H1 (cell line): ENCODE measurements around the gene TTC32. TPM values are rescaled to one million over a fixed set of nuclear protein-coding genes. Genes with fewer than 3 reads are reported as not detected.

Experiments
- CEBPB ChIP-seq: IDR thresholded peaks from 2 replicates; pipeline ENCODE4 v1.6.1; 2012; ENCODE audit warnings: low read depth, low read length
- POLR2AphosphoS5 ChIP-seq: IDR thresholded peaks from 2 replicates; pipeline ENCODE4 v1.6.1; 2011; ENCODE audit warnings: low read depth, low read length
- RAD21 ChIP-seq, 2 experiments: IDR thresholded peaks in 1 of 2; conservative IDR thresholded peaks in 1 of 2; 2 replicates each; pipeline ENCODE4 v1.6.1; 2011; ENCODE audit warnings: low read depth in 2 of 2, low read length in 2 of 2, improper control_type of control experiment in 1 of 2, inconsistent platforms in 1 of 2, mild to moderate bottlenecking in 1 of 2, moderate library complexity in 1 of 2
- RXRA ChIP-seq: IDR thresholded peaks from 2 replicates; pipeline ENCODE4 v1.6.1; 2011; ENCODE audit warnings: low read depth, mild to moderate bottlenecking, low read length, moderate library complexity; ENCODE audit not compliant: insufficient read depth
- TBP ChIP-seq: IDR thresholded peaks from 2 replicates; pipeline ENCODE4 v1.6.1; 2011; ENCODE audit warnings: low read depth, low read length, improper control_type of control experiment
- ZNF274 ChIP-seq: IDR thresholded peaks from 2 replicates; pipeline ENCODE4 v1.7.0; 2012; ENCODE audit warnings: low read length, borderline replicate concordance; ENCODE audit errors: extremely low read depth
- polyA plus RNA-seq, 7 experiments: library from polyadenylated mRNA; depleted of rRNA in 3 of 7; stranded (reverse) in 5 of 7; unstranded in 2 of 7; fragments of >200 nt in 5 of 7; fragments of 200-250 nt in 2 of 7; gene quantifications; 1 replicate in 5 of 7; 2 replicates in 1 of 7; 4 replicates in 1 of 7; pipeline versions ENCODE4 v1.2.1 to v1.2.3, GENCODE V29; 2011 to 2013; ENCODE audit warnings: missing spikeins in 2 of 7, mixed read lengths in 2 of 7
- total RNA-seq: library from RNA; stranded (reverse); fragmentation: NEBNext Ultra II Directional; extraction: Animal tissue kit (Norgen Biotek cat#: 25700); gene quantifications from 2 replicates; pipeline ENCODE4 v1.2.1, GENCODE V29; 2021
- TF ChIP-seq, protein P1 (sequence below): IDR thresholded peaks from 2 replicates; pipeline ENCODE4 v1.6.1; 2012; ENCODE audit warnings: inconsistent platforms

TTC32 gene
- total and polyA plus RNA-seq, 2 of the 8 experiments (the other 6 are each of a cell fraction or from before 2014, with no cell fraction given): 6.8 to 8.7 TPM

DNA sequence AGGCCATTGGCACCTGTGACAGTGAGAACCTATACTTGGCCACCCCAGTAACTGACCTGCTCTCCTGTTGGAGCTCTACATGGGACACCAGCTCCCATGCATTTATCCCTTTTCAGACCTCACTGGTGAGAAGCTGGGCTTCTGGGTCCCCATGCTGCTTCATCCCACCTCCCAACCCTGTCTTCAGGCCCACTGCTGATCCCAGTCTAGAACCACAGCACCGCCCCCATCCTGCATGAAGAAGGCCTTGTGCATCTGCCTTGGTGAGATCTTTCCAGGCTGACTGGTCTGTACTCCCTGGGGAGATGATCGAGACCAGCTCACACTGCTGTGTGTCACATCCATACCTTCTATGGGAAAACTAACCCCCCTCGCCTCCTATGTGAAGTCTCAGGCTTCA, 22.7 kb downstream of the TTC32 start (continued):
- TF ChIP-seq RAD21 (IDR thresholded peaks at IDR 0.05 in 1 of 2, conservative IDR thresholded peaks at IDR 0.05 in 1 of 2; ENCODE audit: low read depth in 2 of 2, low read length in 2 of 2): no peak
- no peak for TF ChIP-seq ZNF274
- no peak for TF ChIP-seq POLR2AphosphoS5
- no peak for TF ChIP-seq RXRA
- TF ChIP-seq, protein P1, sequence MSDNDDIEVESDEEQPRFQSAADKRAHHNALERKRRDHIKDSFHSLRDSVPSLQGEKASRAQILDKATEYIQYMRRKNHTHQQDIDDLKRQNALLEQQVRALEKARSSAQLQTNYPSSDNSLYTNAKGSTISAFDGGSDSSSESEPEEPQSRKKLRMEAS: no peak
- no peak for TF ChIP-seq TBP
- no peak for TF ChIP-seq CEBPB
- TF ChIP-seq, all 59 proteins: peak for 0
